Measurements from ENCODE around the gene SPDYE8. TPM values are rescaled to one million over a fixed set of nuclear protein-coding genes. Genes with fewer than 3 reads are reported as not detected.
"Not testable (repeated sequence)": the region's sequence is repeated elsewhere in the genome, so short reads cannot be mapped to it uniquely, and the experiment has no call there.

The SPDYE8 gene
- total RNA-seq, 1 experiment from 2014 or later, result not detected

GRCh38 chr7:72990146-72990913 is 39.2 kb downstream of the SPDYE8 start:
- DNase-seq; H4K8ac ChIP-seq (replicated peaks; ENCODE audit: insufficient read length, low read depth, low read length); H2BK12ac ChIP-seq (ENCODE audit: insufficient read length, low read depth, low read length); H3T11ph ChIP-seq (ENCODE audit: low read length); H3K9me3 ChIP-seq (ENCODE audit: control insufficient read depth, low read depth, low read length); H3K79me1 ChIP-seq (ENCODE audit: insufficient read depth, low read depth, low read length, poor library complexity, severe bottlenecking); H3K27ac ChIP-seq (ENCODE audit: insufficient read length, low read depth, low read length); H3K4me3 Mint-ChIP-seq; H2BK5ac ChIP-seq (ENCODE audit: insufficient read length, low read length); H2BK120ac ChIP-seq (ENCODE audit: low read depth, low read length, poor library complexity, severe bottlenecking); H2BK20ac ChIP-seq (ENCODE audit: low read depth, low read length, poor library complexity, severe bottlenecking); H2AFZ ChIP-seq (ENCODE audit: low read length); H3K79me2 ChIP-seq (ENCODE audit: insufficient read depth, low read length); H3K27me3 Mint-ChIP-seq (ENCODE audit: low read depth); H3K27me3 ChIP-seq (ENCODE audit: insufficient read depth, low read length); H3K4me2 ChIP-seq (ENCODE audit: insufficient read depth, insufficient read length, low read length); H3K27ac Mint-ChIP-seq; H3K23ac ChIP-seq (ENCODE audit: insufficient read length, low read depth, low read length); H2BK15ac ChIP-seq (ENCODE audit: low read depth, low read length); H3K9ac ChIP-seq (ENCODE audit: extremely low read depth, insufficient read length, low read length); H3K56ac ChIP-seq (ENCODE audit: insufficient read length, low read depth, low read length); H3K4me1 Mint-ChIP-seq; H3K36me3 Mint-ChIP-seq (ENCODE audit: insufficient read depth in 1 of 3, low read depth in 3 of 3); H4K5ac ChIP-seq (ENCODE audit: insufficient read length, low read depth, low read length); H3K4me1 ChIP-seq (ENCODE audit: insufficient read depth, low read length); H3K23me2 ChIP-seq (ENCODE audit: insufficient read length, low read depth, low read length, poor library complexity, severe bottlenecking); H4K20me1 ChIP-seq (ENCODE audit: control insufficient read depth, insufficient read depth, insufficient read length); H3K18ac ChIP-seq (ENCODE audit: insufficient read length, low read depth, low read length); H2AK5ac ChIP-seq (ENCODE audit: insufficient read length, low read length); H4K91ac ChIP-seq (ENCODE audit: insufficient read length, low read depth, low read length); H3K4ac ChIP-seq (ENCODE audit: low read depth, low read length); H3K9me3 Mint-ChIP-seq; H3K14ac ChIP-seq (ENCODE audit: insufficient read depth, low read length): not testable (repeated sequence)
- WGBS (ENCODE audit: extremely low coverage, insufficient read length, low lambda C conversion rate), result no CpG with 5 or more reads among the region's 14 CpGs

GRCh38 chr7:72982084-72982483 is 47.5 kb downstream of the SPDYE8 start:
- not testable (repeated sequence) for H3K9me3 ChIP-seq (ENCODE audit: control insufficient read depth, low read depth, low read length); H3K4me1 Mint-ChIP-seq; H3K27ac Mint-ChIP-seq; H3K79me2 ChIP-seq (ENCODE audit: insufficient read depth, low read length); H3K36me3 Mint-ChIP-seq (ENCODE audit: insufficient read depth in 1 of 3, low read depth in 3 of 3); H3K9ac ChIP-seq (ENCODE audit: extremely low read depth, insufficient read length, low read length); H3K4me3 Mint-ChIP-seq; H3K9me3 Mint-ChIP-seq; H3K23ac ChIP-seq (ENCODE audit: insufficient read length, low read depth, low read length); H2BK120ac ChIP-seq (ENCODE audit: low read depth, low read length, poor library complexity, severe bottlenecking); H4K5ac ChIP-seq (ENCODE audit: insufficient read length, low read depth, low read length); H3K14ac ChIP-seq (ENCODE audit: insufficient read depth, low read length); H4K91ac ChIP-seq (ENCODE audit: insufficient read length, low read depth, low read length); H3K4me1 ChIP-seq (ENCODE audit: insufficient read depth, low read length); H3K27ac ChIP-seq (ENCODE audit: insufficient read length, low read depth, low read length); H3K79me1 ChIP-seq (ENCODE audit: insufficient read depth, low read depth, low read length, poor library complexity, severe bottlenecking); H2AK5ac ChIP-seq (ENCODE audit: insufficient read length, low read length); H2BK5ac ChIP-seq (ENCODE audit: insufficient read length, low read length); H3T11ph ChIP-seq (ENCODE audit: low read length); H2BK20ac ChIP-seq (ENCODE audit: low read depth, low read length, poor library complexity, severe bottlenecking); H3K27me3 Mint-ChIP-seq (ENCODE audit: low read depth); H4K20me1 ChIP-seq (ENCODE audit: control insufficient read depth, insufficient read depth, insufficient read length); H4K8ac ChIP-seq (replicated peaks; ENCODE audit: insufficient read length, low read depth, low read length); H3K4me2 ChIP-seq (ENCODE audit: insufficient read depth, insufficient read length, low read length); H3K4ac ChIP-seq (ENCODE audit: low read depth, low read length); H3K18ac ChIP-seq (ENCODE audit: insufficient read length, low read depth, low read length); H3K56ac ChIP-seq (ENCODE audit: insufficient read length, low read depth, low read length); H2BK15ac ChIP-seq (ENCODE audit: low read depth, low read length); DNase-seq; H2BK12ac ChIP-seq (ENCODE audit: insufficient read length, low read depth, low read length); H3K27me3 ChIP-seq (ENCODE audit: insufficient read depth, low read length); H2AFZ ChIP-seq (ENCODE audit: low read length); H3K23me2 ChIP-seq (ENCODE audit: insufficient read length, low read depth, low read length, poor library complexity, severe bottlenecking)
- WGBS (ENCODE audit: extremely low coverage, insufficient read length, low lambda C conversion rate), result no CpG with 5 or more reads among the region's 11 CpGs

Data from H9 (cell line).